A673 (cell line): ENCODE results near the gene HSPA14.

ENCODE experiments used
- CTCF ChIP-seq: fragments of 300-800, 200-600 bp; sonication (generic); conservative IDR thresholded peaks from 2 replicates; pipeline ENCODE4 v1.5.1; 2017; ENCODE audit warnings: low read depth, mild to moderate bottlenecking, antibody characterized with exemption, low read length, moderate library complexity, mixed read lengths
- EZH2 ChIP-seq: fragments of 200-600 bp; sonication (generic); IDR thresholded peaks from 2 replicates; pipeline ENCODE4 v1.6.1; 2017; ENCODE audit warnings: borderline replicate concordance, low read depth, mild to moderate bottlenecking, mixed read lengths, antibody characterized with exemption, low read length; ENCODE audit not compliant: poor library complexity, severe bottlenecking

- TF ChIP-seq CTCF: no peak
- TF ChIP-seq EZH2: no peak
Measured at GRCh38 chr10:14876764-14877163, 38.7 kb downstream of the HSPA14 start.
